HG03354 (cell line): Measurements from ENCODE around the gene SH3RF3.

ENCODE experiments used
- ATAC-seq: cut with Tn5 transposase; IDR thresholded peaks from one replicate; pipeline ENCODE4 v1.9.1; 2021; ENCODE audit warnings: mild to moderate bottlenecking; ENCODE audit not compliant: unreplicated experiment, poor library complexity, severe bottlenecking

SH3RF3 gene

DNA sequence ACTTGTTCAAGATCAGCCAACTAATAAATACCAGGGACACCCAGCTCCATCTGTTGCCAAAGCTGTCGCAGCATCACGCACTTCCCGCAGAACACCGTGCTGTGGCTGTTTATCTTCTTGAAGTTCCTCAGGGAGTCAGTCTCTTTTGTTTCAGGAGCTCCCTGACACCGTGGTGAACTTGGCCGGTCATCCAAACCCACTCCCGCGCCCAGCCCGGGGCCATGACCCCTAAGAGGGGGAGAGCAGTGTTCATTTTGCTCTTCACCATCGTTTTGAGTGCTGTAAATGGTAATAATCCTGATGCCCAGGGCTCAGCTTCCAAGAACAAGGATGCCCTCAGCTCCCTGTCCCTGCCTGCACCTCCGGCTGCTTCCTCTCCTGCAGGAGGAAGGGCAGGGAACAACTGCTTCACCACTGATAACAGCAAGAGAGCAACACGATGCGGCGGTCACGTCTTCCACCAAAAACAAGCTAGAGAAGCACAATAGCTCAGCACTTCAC, 353.4 kb downstream of the SH3RF3 start:
- no peak for ATAC-seq

- ATAC-seq, result no peak
These were observed 357.9 kb downstream of the SH3RF3 start for GRCh38 chr2:109486711-109487535.

- no peak for ATAC-seq
These were observed 358.5 kb downstream of the SH3RF3 start for GRCh38 chr2:109487536-109487869.

GRCh38 chr2:109487871-109488655, 359.1 kb downstream of the SH3RF3 start:
- no peak for ATAC-seq

- no peak for ATAC-seq
These were observed 360.3 kb downstream of the SH3RF3 start for GRCh38 chr2:109489296-109489695.

DNA sequence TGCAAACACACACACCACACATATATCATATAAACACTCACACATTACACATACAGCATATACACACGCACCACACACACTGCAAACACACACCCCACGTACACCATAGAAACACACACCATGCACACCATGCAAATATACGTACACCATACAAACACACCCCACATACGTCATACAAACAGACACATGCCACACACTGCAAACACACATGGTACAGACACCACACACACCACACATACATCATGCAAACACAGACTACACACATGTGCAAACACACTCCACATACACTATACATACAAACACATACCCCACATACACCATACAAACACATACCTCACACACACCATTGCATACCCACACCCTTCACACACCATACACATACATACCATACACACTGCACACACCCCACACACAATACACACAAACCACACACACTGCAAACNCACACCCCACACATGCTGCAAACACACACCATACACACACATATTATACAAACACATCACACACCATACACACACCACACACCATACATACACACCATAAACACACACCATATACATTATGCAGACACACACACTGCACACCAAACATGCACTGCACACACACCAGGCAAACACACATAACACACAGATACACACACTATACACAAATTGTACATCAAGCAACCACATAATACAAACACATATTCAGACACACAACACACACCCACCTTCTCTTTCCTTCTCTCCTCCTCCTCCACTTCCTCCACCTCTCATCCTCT, 364.4 kb downstream of the SH3RF3 start:
- no peak for ATAC-seq

GRCh38 chr2:109494351-109494750, 365.3 kb downstream of the SH3RF3 start:
- no peak for ATAC-seq

DNA sequence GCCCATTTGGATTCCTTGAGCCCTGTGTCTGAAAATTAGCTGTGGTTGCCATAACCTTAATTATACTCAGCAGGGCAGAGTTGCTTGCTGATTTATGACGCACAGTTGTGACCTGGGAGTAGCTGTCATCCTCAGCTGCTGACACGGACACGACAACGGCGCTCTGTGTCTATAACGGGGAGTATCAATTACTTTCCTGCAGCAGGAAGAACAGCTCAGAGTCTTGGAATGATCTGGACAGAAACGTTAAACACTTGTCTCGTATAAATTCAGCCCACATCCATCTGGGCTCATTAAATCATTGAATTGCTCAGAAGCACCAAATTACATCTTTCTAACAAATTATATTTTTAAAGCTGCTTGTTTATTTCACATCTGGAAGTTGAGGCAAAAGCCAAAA, 368.5 kb downstream of the SH3RF3 start:
- no peak for ATAC-seq

GRCh38 chr2:109497911-109498870, 369.2 kb downstream of the SH3RF3 start:
- no peak for ATAC-seq

DNA sequence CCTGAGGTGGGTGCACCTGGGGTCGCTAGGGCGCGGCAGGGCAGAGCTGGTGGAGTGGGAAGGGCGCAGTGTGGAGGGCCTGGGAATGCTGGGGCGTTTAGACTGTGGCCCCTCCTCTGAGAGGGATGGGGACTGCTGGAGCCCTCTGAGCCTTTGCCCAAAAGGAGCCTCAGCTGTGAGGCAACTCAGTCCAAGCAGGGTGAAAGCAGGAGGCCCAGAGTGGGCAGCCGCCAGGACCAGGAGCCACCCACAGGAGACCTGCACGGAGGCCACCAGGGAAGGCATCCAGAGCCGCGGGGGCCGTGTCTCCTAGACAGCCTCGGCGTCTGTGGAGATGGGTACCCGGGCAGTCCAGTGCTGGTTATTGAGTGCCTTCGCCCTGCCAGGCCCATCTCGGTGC, 369.9 kb downstream of the SH3RF3 start:
- ATAC-seq, result no peak

DNA sequence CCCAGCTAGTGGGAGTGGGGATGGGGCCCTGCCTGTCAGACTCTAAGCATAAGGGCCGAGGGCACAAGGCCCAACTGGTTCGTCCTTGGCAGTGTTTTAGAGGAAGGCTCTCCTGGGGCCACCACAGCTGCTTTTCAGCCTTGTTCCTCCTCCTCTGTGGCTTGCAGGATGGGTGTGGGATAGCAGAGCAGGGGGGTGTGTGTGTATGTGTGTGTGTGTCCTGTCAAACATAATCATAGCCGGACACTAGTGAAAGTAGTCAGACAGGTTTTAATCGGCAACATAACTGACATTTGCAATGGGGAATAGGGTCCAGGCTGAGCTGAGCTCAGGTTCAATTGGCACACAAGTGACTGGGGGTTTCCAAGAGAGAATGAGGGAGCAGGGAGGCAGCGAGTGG, 370.6 kb downstream of the SH3RF3 start:
- ATAC-seq, result no peak

GRCh38 chr2:109500910-109501309, 371.9 kb downstream of the SH3RF3 start:
- no peak for ATAC-seq

DNA sequence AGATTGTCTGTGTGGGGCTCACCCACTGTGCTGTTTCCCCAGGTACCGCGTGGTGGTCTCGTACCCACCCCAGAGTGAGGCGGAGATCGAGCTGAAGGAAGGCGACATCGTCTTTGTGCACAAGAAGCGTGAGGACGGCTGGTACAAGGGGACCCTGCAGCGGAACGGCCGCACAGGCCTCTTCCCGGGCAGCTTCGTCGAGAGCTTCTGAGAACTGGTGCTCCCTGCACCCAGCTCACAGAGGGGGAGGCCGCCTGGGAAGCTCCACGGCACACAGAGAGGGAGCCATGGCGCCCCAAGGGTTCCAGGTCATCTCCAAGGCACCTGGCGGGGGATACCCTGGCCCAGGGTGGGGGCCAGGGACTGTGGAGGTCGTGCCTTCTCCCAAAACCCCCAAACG, 372.5 kb downstream of the SH3RF3 start:
- no peak for ATAC-seq

DNA sequence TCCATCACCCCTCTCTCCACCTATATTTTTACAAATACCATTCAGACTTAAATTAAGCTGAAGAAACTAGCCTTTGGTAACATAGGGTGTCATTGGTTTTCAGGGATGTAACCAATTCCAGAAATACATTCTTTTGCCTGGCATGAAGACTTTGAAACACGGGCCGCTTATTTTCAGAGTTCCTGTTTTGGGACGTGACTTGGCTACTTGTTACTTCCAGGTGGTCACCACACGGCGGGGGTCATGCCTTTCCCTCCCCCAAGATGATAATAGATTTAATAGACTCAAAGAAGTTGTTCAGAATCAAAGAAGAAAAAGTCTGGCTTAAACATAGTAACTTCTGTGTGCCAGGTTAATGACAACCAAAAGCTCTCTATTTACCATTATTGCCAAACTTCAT, 374.2 kb downstream of the SH3RF3 start:
- ATAC-seq, result no peak

DNA sequence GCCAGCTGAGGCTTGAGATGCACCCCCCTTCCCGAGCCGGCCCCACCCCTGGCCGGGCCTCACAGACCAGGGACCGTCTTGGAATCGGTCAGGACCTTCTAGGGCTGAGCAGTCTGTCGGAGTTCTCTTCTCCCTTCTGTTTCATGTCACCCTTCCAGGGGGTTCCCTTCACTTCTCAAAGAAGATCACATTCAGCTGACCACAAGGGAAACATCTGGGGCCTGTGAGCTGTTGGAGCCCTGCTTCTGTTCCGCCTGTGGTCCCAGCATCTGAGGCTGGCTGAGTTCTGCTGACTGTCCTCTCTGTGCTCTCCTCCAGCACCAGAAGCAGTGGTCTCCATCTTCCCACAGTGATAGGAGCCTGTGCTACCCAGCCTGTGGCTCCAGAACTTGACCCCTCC, 378.2 kb downstream of the SH3RF3 start:
- ATAC-seq, result peak; percentile 51

DNA sequence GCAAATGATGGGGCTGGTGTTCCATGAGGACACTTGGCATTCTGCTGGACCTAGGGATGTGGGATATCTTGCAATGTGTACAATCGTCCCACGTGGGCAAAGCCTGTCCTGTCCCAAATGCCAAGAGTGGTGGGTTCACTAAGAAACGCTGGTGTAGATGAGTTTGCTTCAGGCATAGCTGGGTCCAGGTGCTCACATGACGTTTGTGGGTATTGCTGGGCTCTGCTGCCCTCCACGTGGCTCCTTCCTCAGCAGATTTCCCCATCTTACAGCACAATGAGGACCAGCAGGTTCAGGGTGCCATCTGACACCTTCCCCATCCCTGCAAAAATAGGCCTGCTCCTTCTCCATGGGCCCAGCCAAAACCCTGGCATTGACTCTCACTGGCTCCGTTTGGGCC, 378.8 kb downstream of the SH3RF3 start:
- ATAC-seq, result no peak

DNA sequence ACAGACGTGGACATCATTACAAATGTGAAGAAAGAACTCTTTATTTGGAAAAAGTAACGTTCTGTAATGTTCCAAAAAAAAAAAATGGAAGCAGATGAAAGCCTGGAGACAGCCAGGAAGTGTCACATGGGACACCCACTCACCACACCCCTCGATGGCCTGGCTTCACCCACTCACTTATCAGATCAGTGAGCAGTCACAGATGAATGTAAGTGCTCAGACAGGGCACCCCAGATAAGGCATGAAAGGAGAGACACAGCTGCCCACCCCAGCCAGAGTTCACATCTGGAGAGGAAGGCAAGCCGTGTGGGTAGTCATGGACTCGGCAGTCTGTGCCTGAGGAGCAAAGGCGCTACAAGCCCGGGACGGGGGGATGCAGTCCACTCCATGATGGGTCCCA, 379.6 kb downstream of the SH3RF3 start:
- no peak for ATAC-seq

GRCh38 chr2:109510136-109511028, 381.4 kb downstream of the SH3RF3 start:
- ATAC-seq, result no peak
